GM12878 (cell line): ENCODE data around the gene SLC35C1. TPM values are rescaled to one million over a fixed set of nuclear protein-coding genes. Genes with fewer than 3 reads are reported as not detected.

Experiments
- ATAC-seq: fragments of 200-7000 bp; cut with Tn5 transposase; 3 replicates; pipeline ENCODE4 v1.9.1; 2020; ENCODE audit warnings: mild to moderate bottlenecking, moderate library complexity
- BruUV-seq: library from RNA; stranded (reverse); fragments of 400-500 nt; replicated peaks from 2 replicates; lab custom pipeline; 2021; lab: Mats Ljungman, UMichigan
- CTCF ChIA-PET: fragments of 300-600 bp; sonication (Branson Sonifier 250); formaldehyde crosslinking; extraction: SDS; loops from one replicate; lab custom pipeline; 2021; ENCODE audit warnings: inconsistent platforms; lab: Yijun Ruan, JAX
- POLR2A ChIA-PET: fragments of 350-600 bp; formaldehyde crosslinking; extraction: SDS; loops from one replicate; lab custom pipeline; 2021; ENCODE audit warnings: inconsistent platforms; lab: Charles Lee
- RAD21 ChIA-PET: fragments of 300-600 bp; sonication (Branson Sonifier 250); formaldehyde crosslinking; loops from one replicate; lab custom pipeline; 2023; ENCODE audit warnings: antibody characterized with exemption; ENCODE audit not compliant: unreplicated experiment; lab: Charles Lee
- SMC1A ChIA-PET: fragments of 300-600 bp; sonication (Branson Sonifier 250); formaldehyde crosslinking; loops from one replicate; lab custom pipeline; 2023; ENCODE audit not compliant: unreplicated experiment, uncharacterized antibody; lab: Charles Lee
- DNase-seq: peaks from one replicate; pipeline ENCODE4 v3.0.0-alpha.2; 2011; ENCODE audit warnings: low read depth, low spot score
- FAIRE-seq: peaks from 3 replicates; lab custom pipeline; 2011; peaks lifted over from hg19 to GRCh38; lab: Jason Lieb, UNC
- H2AFZ ChIP-seq: 2 replicates; pipeline ENCODE4 v1.6.0; 2011; ENCODE audit warnings: low read depth, low read length, control low read depth; ENCODE audit not compliant: control insufficient read depth
- H3K27ac ChIP-seq: 2 replicates; pipeline ENCODE4 v1.5.1; 2011; ENCODE audit warnings: control low read depth; ENCODE audit not compliant: control insufficient read depth, insufficient read depth
- H3K27me3 ChIP-seq, 2 experiments: replicated peaks in 1 of 2; 2 replicates each; pipeline versions ENCODE4 v1.6.0 to v1.6.1; 2011; ENCODE audit warnings: low read length in 1 of 2; ENCODE audit not compliant: control insufficient read depth in 2 of 2, insufficient read depth in 2 of 2
- H3K36me3 ChIP-seq, 2 experiments: 2 replicates each; pipeline ENCODE4 v1.5.1; 2011; ENCODE audit warnings: low read length in 1 of 2; ENCODE audit not compliant: control insufficient read depth in 2 of 2, insufficient read depth in 2 of 2
- H3K4me1 ChIP-seq: 2 replicates; pipeline ENCODE4 v1.6.1; 2011; ENCODE audit warnings: mild to moderate bottlenecking, low read length, moderate library complexity, mixed read lengths; ENCODE audit not compliant: control insufficient read depth, insufficient read depth
- H3K4me2 ChIP-seq: 2 replicates; pipeline ENCODE4 v1.6.0; 2011; ENCODE audit warnings: control low read depth; ENCODE audit not compliant: control insufficient read depth, insufficient read depth
- H3K4me3 ChIP-seq: fragments of 200-600 bp; sonication (generic); 2 replicates; pipeline ENCODE4 v1.5.1; 2016
- H3K79me2 ChIP-seq: 2 replicates; pipeline ENCODE4 v1.6.0; 2011; ENCODE audit warnings: low read length; ENCODE audit not compliant: control insufficient read depth, insufficient read depth
- H3K9ac ChIP-seq: 2 replicates; pipeline ENCODE4 v1.8.0; 2011; ENCODE audit warnings: low read length, control low read depth, mixed read lengths; ENCODE audit not compliant: control insufficient read depth, insufficient read depth
- H3K9me3 ChIP-seq: replicated peaks from 3 replicates; pipeline ENCODE4 v1.5.1; 2011; ENCODE audit warnings: mild to moderate bottlenecking, low read length; ENCODE audit not compliant: control insufficient read depth, insufficient read depth
- H4K20me1 ChIP-seq: 2 replicates; pipeline ENCODE4 v1.6.0; 2011; ENCODE audit not compliant: control insufficient read depth, insufficient read depth
- BHLHE40 ChIP-seq, 2 experiments: fragments of 450-650 bp in 1 of 2; IDR thresholded peaks; 2 replicates each; pipeline ENCODE4 v1.6.1; 2011 to 2017; ENCODE audit warnings: low read depth in 2 of 2, borderline replicate concordance in 1 of 2, improper control_type of control experiment in 1 of 2, low read length in 1 of 2, mild to moderate bottlenecking in 1 of 2
- CEBPB ChIP-seq, 2 experiments: fragments of 150-350 bp in 1 of 2; IDR thresholded peaks; 2 replicates each; pipeline ENCODE4 v1.6.1; 2012 to 2014; ENCODE audit warnings: low read depth in 2 of 2, low read length in 2 of 2, borderline replicate concordance in 1 of 2, inconsistent platforms in 1 of 2
- GABPA ChIP-seq: IDR thresholded peaks from 2 replicates; pipeline ENCODE4 v1.6.1; 2014; ENCODE audit warnings: antibody characterized with exemption, low read depth, mild to moderate bottlenecking, inconsistent platforms
- MTA2 ChIP-seq: fragments of 450-650 bp; IDR thresholded peaks from 2 replicates; pipeline ENCODE4 v1.6.1; 2016; ENCODE audit warnings: low read depth, mild to moderate bottlenecking, moderate library complexity
- NFYA ChIP-seq: IDR thresholded peaks from 2 replicates; pipeline ENCODE4 v1.6.1; 2011; ENCODE audit warnings: low read depth, mild to moderate bottlenecking, low read length, improper control_type of control experiment, borderline replicate concordance
- NR2C2 ChIP-seq: IDR thresholded peaks from 2 replicates; pipeline ENCODE4 v1.6.1; 2011; ENCODE audit warnings: borderline replicate concordance, low read depth; ENCODE audit not compliant: control insufficient read depth, insufficient read length
- POLR2AphosphoS2 ChIP-seq: IDR thresholded peaks from 2 replicates; pipeline ENCODE4 v1.6.1; 2011; ENCODE audit warnings: low read depth, mild to moderate bottlenecking, low read length, improper control_type of control experiment, moderate library complexity
- POLR2AphosphoS5 ChIP-seq: IDR thresholded peaks from 2 replicates; pipeline ENCODE4 v1.6.1; 2011; ENCODE audit warnings: mild to moderate bottlenecking, low read length, inconsistent platforms
- POU2F2 ChIP-seq: IDR thresholded peaks from 3 replicates; pipeline ENCODE4 v1.6.1; 2011; ENCODE audit warnings: low read depth, mild to moderate bottlenecking, low read length, borderline replicate concordance
- RAD51 ChIP-seq: fragments of 450-650 bp; IDR thresholded peaks from 2 replicates; pipeline ENCODE4 v1.6.1; 2016; ENCODE audit warnings: moderate library complexity, mild to moderate bottlenecking, inconsistent platforms
- RBBP5 ChIP-seq: fragments of 200-600 bp; sonication (generic); conservative IDR thresholded peaks from 2 replicates; pipeline ENCODE4 v1.6.1; 2016
- TAF1 ChIP-seq: IDR thresholded peaks from 2 replicates; pipeline ENCODE4 v1.6.1; 2011; ENCODE audit warnings: mild to moderate bottlenecking, low read depth, low read length, borderline replicate concordance
- ZBTB33 ChIP-seq: fragments of 450-650 bp; IDR thresholded peaks from 2 replicates; pipeline ENCODE4 v1.6.1; 2017; ENCODE audit warnings: mild to moderate bottlenecking
- ZNF24 ChIP-seq: fragments of 450-650 bp; IDR thresholded peaks from 2 replicates; pipeline ENCODE4 v1.6.1; 2017; ENCODE audit warnings: antibody characterized with exemption, mild to moderate bottlenecking
- WGBS: methylation state at CpG from one replicate; pipeline ENCODE4 v1.1.6; 2016; ENCODE audit warnings: low lambda C conversion rate; ENCODE audit not compliant: insufficient replicate concordance, insufficient coverage; ENCODE audit errors: missing lambda C conversion rate; 5-methylcytosine and 5-hydroxymethylcytosine counted together
- in situ Hi-C: fragments of 300-500 bp; cut with MboI; formaldehyde crosslinking; loops from 9 replicates; pipeline ENCODE4 v1.14.3; 2018; ENCODE audit warnings: mixed read lengths
- intact Hi-C: fragments of 100-400 bp; cut with micrococcal nuclease; formaldehyde crosslinking; loops from one replicate; pipeline ENCODE4 v1.14.2; 2022; ENCODE audit not compliant: unreplicated experiment
- polyA plus RNA-seq, 11 experiments: library from polyadenylated mRNA; depleted of rRNA in 4 of 11; unstranded in 6 of 11; stranded (reverse) in 5 of 11; fragments of >200 nt; fragmentation: Nextera tagmentation in 4 of 11; fragmentation: Illumina TruSeq in 1 of 11; extraction: Ambion mirVana in 4 of 11; extraction: Trizol in 1 of 11; gene quantifications; 1 replicate in 1 of 11; 2 replicates in 10 of 11; pipeline versions ENCODE4 v1.2.1 to v1.2.3, GENCODE V29; 2011 to 2016; ENCODE audit warnings: inconsistent platforms in 2 of 11, missing spikeins in 2 of 11, low read depth in 1 of 11
- total RNA-seq, 4 experiments: library from RNA; depleted of rRNA in 3 of 4; stranded (reverse); fragments of >200 nt in 3 of 4; fragmentation: Illumina TruSeq in 1 of 4; extraction: Trizol in 1 of 4; gene quantifications; 2 replicates each; pipeline versions ENCODE4 v1.2.1 to v1.2.3, GENCODE V29; 2013 to 2021
- TF ChIP-seq, protein P1 (sequence below): fragments of 450-650 bp; IDR thresholded peaks from 2 replicates; pipeline ENCODE4 v1.6.1; 2017; ENCODE audit warnings: mild to moderate bottlenecking, moderate library complexity
- TF ChIP-seq, protein P2 (sequence below): IDR thresholded peaks from 2 replicates; pipeline ENCODE4 v1.6.1; 2012; ENCODE audit warnings: low read depth, low read length, improper control_type of control experiment

Gene SLC35C1
- total and polyA plus RNA-seq, 10 of the 15 experiments (the other 5 are each of a cell fraction or from before 2014, with no cell fraction given): 0.55 to 9.7 (median 4.3) TPM

GRCh38 chr11:45755281-45755859 lies 49.6 kb upstream of the SLC35C1 start:
- H2AFZ ChIP-seq: no peak overlapping the region
- H3K27ac ChIP-seq: no peak overlapping the region
- ATAC-seq (no peak), DNase-seq (no peak), FAIRE-seq (no peak)
- ChIA-PET SMC1A (no interaction called here), POLR2A (no interaction called here), RAD21 (no interaction called here), CTCF (interaction anchor here (1.1 to 2.8 kb wide), 2 partner anchors 16 to 87 kb away, joined by 3 to 12 read pairs; no protein-coding TSS in a partner anchor)
- H3K4me2 ChIP-seq: no peak overlapping the region
- BruUV-seq: no TSS peak
- intact Hi-C loops: no loop called here
- H3K4me1 ChIP-seq: no peaks in the 10 kb centered on the region
- WGBS: 15% methylated on average over 14 of the region's 14 CpGs
- H3K9me3 ChIP-seq: no peaks in the 10 kb centered on the region
- H3K4me3 ChIP-seq: no peak overlapping the region
- in situ Hi-C loops: no loop called here
- H4K20me1 ChIP-seq: no peaks in the 10 kb centered on the region
- H3K9ac ChIP-seq: no peak overlapping the region
- H3K27me3 ChIP-seq: peaks cover 0 to 1% of the 10 kb centered on the region in 2 experiments; a peak in 1 of 4 replicates
- H3K79me2 ChIP-seq: no peaks in the 10 kb centered on the region
- no peaks in the 10 kb centered on the region for H3K36me3 ChIP-seq
- no peak for TF ChIP-seq CEBPB (IDR thresholded peaks at IDR 0.05; ENCODE audit: borderline replicate concordance in 1 of 2, low read depth in 2 of 2, low read length in 2 of 2)
- TF ChIP-seq TAF1: no peak
- TF ChIP-seq NR2C2: no peak
- TF ChIP-seq MTA2: no peak
- TF ChIP-seq BHLHE40 (IDR thresholded peaks at IDR 0.05; ENCODE audit: borderline replicate concordance in 1 of 2, low read depth in 2 of 2, low read length in 1 of 2): no peak
- TF ChIP-seq POLR2AphosphoS5: no peak
- TF ChIP-seq NFYA: no peak
- TF ChIP-seq GABPA: no peak
- TF ChIP-seq POU2F2: no peak
- TF ChIP-seq ZNF24: no peak
- no peak for TF ChIP-seq RBBP5
- no peak for TF ChIP-seq POLR2AphosphoS2
- TF ChIP-seq RAD51: no peak
- TF ChIP-seq, protein P1, sequence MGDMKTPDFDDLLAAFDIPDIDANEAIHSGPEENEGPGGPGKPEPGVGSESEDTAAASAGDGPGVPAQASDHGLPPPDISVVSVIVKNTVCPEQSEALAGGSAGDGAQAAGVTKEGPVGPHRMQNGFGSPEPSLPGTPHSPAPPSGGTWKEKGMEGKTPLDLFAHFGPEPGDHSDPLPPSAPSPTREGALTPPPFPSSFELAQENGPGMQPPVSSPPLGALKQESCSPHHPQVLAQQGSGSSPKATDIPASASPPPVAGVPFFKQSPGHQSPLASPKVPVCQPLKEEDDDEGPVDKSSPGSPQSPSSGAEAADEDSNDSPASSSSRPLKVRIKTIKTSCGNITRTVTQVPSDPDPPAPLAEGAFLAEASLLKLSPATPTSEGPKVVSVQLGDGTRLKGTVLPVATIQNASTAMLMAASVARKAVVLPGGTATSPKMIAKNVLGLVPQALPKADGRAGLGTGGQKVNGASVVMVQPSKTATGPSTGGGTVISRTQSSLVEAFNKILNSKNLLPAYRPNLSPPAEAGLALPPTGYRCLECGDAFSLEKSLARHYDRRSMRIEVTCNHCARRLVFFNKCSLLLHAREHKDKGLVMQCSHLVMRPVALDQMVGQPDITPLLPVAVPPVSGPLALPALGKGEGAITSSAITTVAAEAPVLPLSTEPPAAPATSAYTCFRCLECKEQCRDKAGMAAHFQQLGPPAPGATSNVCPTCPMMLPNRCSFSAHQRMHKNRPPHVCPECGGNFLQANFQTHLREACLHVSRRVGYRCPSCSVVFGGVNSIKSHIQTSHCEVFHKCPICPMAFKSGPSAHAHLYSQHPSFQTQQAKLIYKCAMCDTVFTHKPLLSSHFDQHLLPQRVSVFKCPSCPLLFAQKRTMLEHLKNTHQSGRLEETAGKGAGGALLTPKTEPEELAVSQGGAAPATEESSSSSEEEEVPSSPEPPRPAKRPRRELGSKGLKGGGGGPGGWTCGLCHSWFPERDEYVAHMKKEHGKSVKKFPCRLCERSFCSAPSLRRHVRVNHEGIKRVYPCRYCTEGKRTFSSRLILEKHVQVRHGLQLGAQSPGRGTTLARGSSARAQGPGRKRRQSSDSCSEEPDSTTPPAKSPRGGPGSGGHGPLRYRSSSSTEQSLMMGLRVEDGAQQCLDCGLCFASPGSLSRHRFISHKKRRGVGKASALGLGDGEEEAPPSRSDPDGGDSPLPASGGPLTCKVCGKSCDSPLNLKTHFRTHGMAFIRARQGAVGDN: no peak
- TF ChIP-seq, protein P2, sequence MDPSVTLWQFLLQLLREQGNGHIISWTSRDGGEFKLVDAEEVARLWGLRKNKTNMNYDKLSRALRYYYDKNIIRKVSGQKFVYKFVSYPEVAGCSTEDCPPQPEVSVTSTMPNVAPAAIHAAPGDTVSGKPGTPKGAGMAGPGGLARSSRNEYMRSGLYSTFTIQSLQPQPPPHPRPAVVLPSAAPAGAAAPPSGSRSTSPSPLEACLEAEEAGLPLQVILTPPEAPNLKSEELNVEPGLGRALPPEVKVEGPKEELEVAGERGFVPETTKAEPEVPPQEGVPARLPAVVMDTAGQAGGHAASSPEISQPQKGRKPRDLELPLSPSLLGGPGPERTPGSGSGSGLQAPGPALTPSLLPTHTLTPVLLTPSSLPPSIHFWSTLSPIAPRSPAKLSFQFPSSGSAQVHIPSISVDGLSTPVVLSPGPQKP: no peak
- TF ChIP-seq ZBTB33: no peak
